ENCODE results near the gene BFSP2. TPM values are rescaled to one million over a fixed set of nuclear protein-coding genes. Genes with fewer than 3 reads are reported as not detected.

The BFSP2 gene
- total RNA-seq, 1 donor from 2014 or later = 1.3 TPM

DNA sequence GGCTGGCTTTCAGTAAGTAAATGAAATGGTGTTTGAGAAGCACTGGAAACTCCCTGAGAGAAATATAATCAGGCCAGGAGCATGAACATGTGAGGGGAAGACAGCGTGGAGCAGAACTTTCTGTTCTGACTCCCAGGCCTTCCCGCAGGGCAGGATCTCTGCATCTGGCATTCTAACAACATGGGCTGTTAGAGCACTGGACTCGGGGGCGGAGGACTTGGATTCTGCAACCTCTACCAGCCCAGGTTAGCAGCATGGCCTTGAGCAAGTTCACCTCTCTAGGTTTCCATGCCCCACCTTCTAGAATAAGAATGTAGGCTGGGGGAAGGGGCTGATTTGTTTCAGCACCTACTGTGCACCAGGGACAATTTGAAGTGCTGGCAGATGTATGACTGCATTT lies 12.5 kb upstream of the BFSP2 start:
- ChIA-PET POLR2A (no interaction called here), CTCF (interaction anchor here (1.2 kb wide), 1 partner anchor 661 kb away, joined by 3 read pairs; no protein-coding TSS in a partner anchor)
- Mint-ChIP-seq H3K4me3 (no peak overlapping the region), H3K27me3 (peaks cover 6% of the 10 kb centered on the region), H3K4me1 (no peaks in the 10 kb centered on the region), H3K36me3 (ENCODE audit: low read depth) (no peaks in the 10 kb centered on the region), H3K27ac (no peak overlapping the region), H3K9me3 (no peaks in the 10 kb centered on the region)
- ATAC-seq (ENCODE audit: low read depth) = no peak
- intact Hi-C loops (cut with micrococcal nuclease) = loop anchor here (10.0 kb wide), 1 partner anchor 343 kb away; no protein-coding TSS in a partner anchor
- TF ChIP-seq, protein P1, sequence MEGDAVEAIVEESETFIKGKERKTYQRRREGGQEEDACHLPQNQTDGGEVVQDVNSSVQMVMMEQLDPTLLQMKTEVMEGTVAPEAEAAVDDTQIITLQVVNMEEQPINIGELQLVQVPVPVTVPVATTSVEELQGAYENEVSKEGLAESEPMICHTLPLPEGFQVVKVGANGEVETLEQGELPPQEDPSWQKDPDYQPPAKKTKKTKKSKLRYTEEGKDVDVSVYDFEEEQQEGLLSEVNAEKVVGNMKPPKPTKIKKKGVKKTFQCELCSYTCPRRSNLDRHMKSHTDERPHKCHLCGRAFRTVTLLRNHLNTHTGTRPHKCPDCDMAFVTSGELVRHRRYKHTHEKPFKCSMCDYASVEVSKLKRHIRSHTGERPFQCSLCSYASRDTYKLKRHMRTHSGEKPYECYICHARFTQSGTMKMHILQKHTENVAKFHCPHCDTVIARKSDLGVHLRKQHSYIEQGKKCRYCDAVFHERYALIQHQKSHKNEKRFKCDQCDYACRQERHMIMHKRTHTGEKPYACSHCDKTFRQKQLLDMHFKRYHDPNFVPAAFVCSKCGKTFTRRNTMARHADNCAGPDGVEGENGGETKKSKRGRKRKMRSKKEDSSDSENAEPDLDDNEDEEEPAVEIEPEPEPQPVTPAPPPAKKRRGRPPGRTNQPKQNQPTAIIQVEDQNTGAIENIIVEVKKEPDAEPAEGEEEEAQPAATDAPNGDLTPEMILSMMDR (IDR thresholded peaks at IDR 0.05) = no peak
- DNase-seq = no peak

DNA sequence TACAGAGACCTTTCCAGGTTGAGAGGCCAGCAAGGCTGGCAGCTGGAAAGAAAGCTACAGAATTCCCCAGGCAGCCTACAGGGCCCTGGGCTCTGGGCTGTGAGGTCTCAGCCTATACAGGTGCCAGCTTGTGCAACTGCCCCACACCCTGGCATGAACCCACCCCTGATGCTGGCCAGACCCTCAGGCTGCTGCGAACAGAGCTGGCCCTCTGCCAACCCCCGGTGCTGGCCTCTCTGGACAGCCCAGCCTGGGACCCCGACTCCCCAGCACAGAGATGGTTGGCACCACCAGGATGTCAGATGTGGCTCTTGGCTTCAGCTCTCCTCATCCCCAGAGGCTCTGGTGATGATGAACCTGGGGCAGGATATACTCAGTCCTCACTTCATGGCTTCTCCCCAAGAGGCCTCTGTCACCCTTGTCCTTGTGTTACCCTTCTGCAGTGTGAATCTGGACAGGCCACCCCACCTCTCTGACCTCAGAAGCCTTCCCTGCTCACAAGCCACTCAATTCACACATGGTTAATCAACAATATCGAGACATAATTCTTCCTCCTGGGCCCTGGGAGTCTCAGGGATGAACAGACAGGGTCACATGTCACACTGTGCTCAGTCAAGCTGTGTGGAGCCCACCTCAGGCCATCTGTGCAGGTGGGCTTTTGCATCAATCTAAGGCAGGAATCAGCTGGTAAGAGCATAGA lies 11.0 kb upstream of the BFSP2 start:
- ChIA-PET CTCF (interaction anchor here (1.2 kb wide), 1 partner anchor 662 kb away, joined by 3 read pairs; no protein-coding TSS in a partner anchor), POLR2A (interaction anchor here (0.7 kb wide), 1 partner anchor 83 kb away, joined by 8 read pairs; no protein-coding TSS in a partner anchor)
- Mint-ChIP-seq H3K27me3 (peaks cover 6% of the 10 kb centered on the region), H3K4me1 (no peaks in the 10 kb centered on the region), H3K4me3 (no peak overlapping the region), H3K27ac (no peak overlapping the region), H3K9me3 (peaks cover under 1% of the 10 kb centered on the region), H3K36me3 (ENCODE audit: low read depth) (no peaks in the 10 kb centered on the region)
- no peak for ATAC-seq (ENCODE audit: low read depth)
- TF ChIP-seq, protein P1 (IDR thresholded peaks at IDR 0.05) = no peak
- intact Hi-C loops (cut with micrococcal nuclease) = loop anchor here (10.0 kb wide), 1 partner anchor 344 kb away; no protein-coding TSS in a partner anchor
- DNase-seq = no peak

DNA sequence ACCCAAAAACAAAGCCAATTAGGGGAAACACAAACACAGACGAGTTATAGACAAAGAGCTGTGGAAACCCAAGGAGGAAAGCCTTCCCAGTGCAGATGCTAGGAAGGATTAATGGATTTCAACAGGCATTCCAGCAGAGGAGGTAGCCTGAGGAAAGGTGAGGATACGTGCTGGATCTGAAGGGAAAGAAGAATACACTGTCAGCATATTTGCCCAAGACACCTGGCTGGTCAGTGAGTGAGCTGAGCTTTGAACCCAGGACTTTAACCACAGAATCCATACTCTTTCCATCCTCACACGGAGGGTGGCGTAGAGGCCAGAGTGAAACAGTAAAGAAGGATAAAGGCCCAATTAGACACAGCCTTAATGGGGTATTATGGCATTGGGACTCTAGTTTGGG lies 9.1 kb upstream of the BFSP2 start:
- Mint-ChIP-seq H3K4me3 (no peak overlapping the region), H3K4me1 (peaks cover 4% of the 10 kb centered on the region), H3K27me3 (peaks cover under 1% of the 10 kb centered on the region), H3K9me3 (peaks cover 6% of the 10 kb centered on the region), H3K27ac (no peak overlapping the region), H3K36me3 (ENCODE audit: low read depth) (peaks cover 2% of the 10 kb centered on the region)
- ATAC-seq (ENCODE audit: low read depth) = no peak
- DNase-seq = no peak
- intact Hi-C loops (cut with micrococcal nuclease) = no loop called here
- ChIA-PET CTCF (interaction anchor here (1.1 kb wide), 1 partner anchor 33 kb away, joined by 3 read pairs; no protein-coding TSS in a partner anchor), POLR2A (interaction anchor here (0.8 kb wide), 1 partner anchor 10 kb away, joined by 3 read pairs; no protein-coding TSS in a partner anchor)
- TF ChIP-seq, protein P1 (IDR thresholded peaks at IDR 0.05) = no peak

DNA sequence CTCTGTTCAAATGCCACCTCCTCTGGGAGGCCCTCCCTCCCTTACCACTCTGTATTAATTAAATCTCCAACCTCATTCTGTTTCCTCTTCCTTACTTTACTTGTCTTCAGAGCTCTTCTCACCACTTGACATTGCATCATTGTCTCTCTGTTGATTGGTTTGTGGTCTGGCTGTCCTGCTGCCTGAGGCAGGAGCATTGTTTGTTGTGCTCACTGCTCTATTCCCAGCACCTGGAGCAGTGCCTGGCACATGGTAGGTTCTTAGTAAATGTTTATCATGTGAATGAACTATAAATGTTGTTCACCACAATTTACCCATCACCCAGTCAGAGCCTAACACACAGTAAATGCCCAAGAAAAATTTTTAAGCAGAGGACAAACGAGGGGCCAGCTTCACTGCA lies 6.7 kb upstream of the BFSP2 start:
- ChIA-PET CTCF (no interaction called here), POLR2A (no interaction called here)
- Mint-ChIP-seq H3K9me3 (peaks cover 6% of the 10 kb centered on the region), H3K27ac (no peak overlapping the region), H3K4me3 (no peak overlapping the region), H3K36me3 (ENCODE audit: low read depth) (peaks cover 2% of the 10 kb centered on the region), H3K27me3 (peaks cover 3% of the 10 kb centered on the region), H3K4me1 (peaks cover 4% of the 10 kb centered on the region)
- intact Hi-C loops (cut with micrococcal nuclease) = no loop called here
- ATAC-seq (ENCODE audit: low read depth) (no peak), DNase-seq (no peak)
- TF ChIP-seq, protein P1 (IDR thresholded peaks at IDR 0.05) = no peak

DNA sequence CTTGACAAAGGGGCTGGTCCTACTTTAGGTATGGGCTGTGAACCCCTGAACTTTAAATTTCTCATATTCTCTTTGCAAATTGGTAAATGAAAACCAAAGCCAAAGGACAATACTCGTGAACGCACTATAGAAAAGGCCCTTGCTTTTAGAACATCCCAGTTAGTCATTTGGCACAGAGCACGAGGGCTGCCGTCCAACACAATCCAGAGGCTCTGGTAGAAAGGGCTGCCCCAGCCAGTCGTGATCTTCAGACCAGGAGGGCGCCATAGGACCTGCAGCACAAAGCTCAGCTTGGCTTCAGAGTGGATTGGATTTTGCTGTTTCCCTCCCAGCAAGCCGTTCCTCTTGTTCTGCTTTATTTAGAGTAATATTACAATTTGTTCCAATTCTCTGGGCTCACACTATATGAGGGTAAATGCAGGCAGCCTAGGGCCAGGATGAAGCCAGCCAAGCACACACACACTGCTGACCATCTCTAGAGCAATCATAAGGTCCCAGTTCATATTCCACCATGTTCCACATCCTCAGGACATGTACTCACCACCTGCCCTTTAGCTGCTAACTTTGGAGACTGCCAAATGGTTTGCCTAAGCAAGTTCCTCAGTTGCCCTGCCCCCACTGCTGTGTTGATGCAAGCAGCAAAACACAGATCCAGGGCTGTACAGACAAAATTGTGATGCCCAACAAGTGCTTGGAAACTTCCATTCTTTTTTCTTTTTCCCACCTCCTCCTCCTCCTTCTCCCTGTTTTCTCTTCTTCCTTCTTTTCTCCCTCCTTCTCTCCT lies 6.0 kb upstream of the BFSP2 start:
- intact Hi-C loops (cut with micrococcal nuclease) = no loop called here

More for the DNA sequence above, 6.0 kb upstream of the BFSP2 start:
- POLR2A ChIA-PET = no interaction called here
- Mint-ChIP-seq H3K27ac (no peak overlapping the region), H3K36me3 (ENCODE audit: low read depth) (peaks cover 2% of the 10 kb centered on the region), H3K4me3 (no peak overlapping the region), H3K9me3 (peaks cover 6% of the 10 kb centered on the region), H3K27me3 (peaks cover 3% of the 10 kb centered on the region), H3K4me1 (peaks cover 4% of the 10 kb centered on the region)
- ATAC-seq (ENCODE audit: low read depth) (no peak), DNase-seq (no peak)
- CTCF ChIA-PET = no interaction called here
- TF ChIP-seq, protein P1 (IDR thresholded peaks at IDR 0.05) = no peak
